Panc1 (cell line): Measurements from ENCODE around the gene RFXANK. TPM values are rescaled to one million over a fixed set of nuclear protein-coding genes. Genes with fewer than 3 reads are reported as not detected.

Experiments used
- ATAC-seq: fragments of 200-7000 bp; cut with Tn5 transposase; 2 replicates; pipeline ENCODE4 v1.9.1; 2020; ENCODE audit warnings: mild to moderate bottlenecking, moderate library complexity
- BruUV-seq: library from RNA; stranded (reverse); fragments of 400-500 nt; replicated peaks from 2 replicates; lab custom pipeline; 2021; lab: Mats Ljungman, UMichigan
- CTCF ChIA-PET: fragments of 300-600 bp; sonication (Branson Sonifier 250); formaldehyde crosslinking; loops from one replicate; lab custom pipeline; 2022; ENCODE audit warnings: antibody characterized with exemption; lab: Charles Lee
- POLR2A ChIA-PET: fragments of 300-600 bp; sonication (Branson Sonifier 250); formaldehyde crosslinking; loops from one replicate; lab custom pipeline; 2022; ENCODE audit warnings: antibody characterized with exemption; lab: Charles Lee
- DNase-seq: peaks from one replicate; pipeline ENCODE4 v3.0.0-alpha.2; 2010; ENCODE audit warnings: low read depth, low spot score
- H3K27ac ChIP-seq: 2 replicates; pipeline ENCODE4 v1.5.1; 2011; ENCODE audit warnings: mild to moderate bottlenecking, low read length, inconsistent platforms
- H3K27me3 ChIP-seq: fragments of 200-500 bp; sonication (Bioruptor generic); 2 replicates; pipeline ENCODE4 v1.6.0; 2014; ENCODE audit warnings: low read length, inconsistent platforms; ENCODE audit not compliant: control insufficient read depth, insufficient read depth
- H3K36me3 ChIP-seq: fragments of 200-500 bp; sonication (Bioruptor generic); 2 replicates; pipeline ENCODE4 v1.5.1; 2014; ENCODE audit warnings: inconsistent platforms, mild to moderate bottlenecking, low read length, moderate library complexity; ENCODE audit not compliant: control insufficient read depth, insufficient read depth
- H3K4me1 ChIP-seq: 2 replicates; pipeline ENCODE4 v1.5.1; 2011; ENCODE audit warnings: inconsistent platforms, mild to moderate bottlenecking, low read length, moderate library complexity; ENCODE audit not compliant: control insufficient read depth, insufficient read depth
- H3K4me3 ChIP-seq, 2 experiments: 2 replicates each; pipeline ENCODE4 v1.5.1; 2011 to 2012; ENCODE audit warnings: low read depth in 2 of 2, low read length in 2 of 2, mild to moderate bottlenecking in 2 of 2, inconsistent platforms in 1 of 2, moderate library complexity in 1 of 2
- H3K9me3 ChIP-seq: fragments of 200-500 bp; sonication (Bioruptor generic); 2 replicates; pipeline ENCODE4 v1.5.1; 2014; ENCODE audit warnings: low read depth, mild to moderate bottlenecking, inconsistent platforms, low read length, moderate library complexity; ENCODE audit not compliant: control insufficient read depth, insufficient read depth
- CTCF ChIP-seq: fragments of 450-650 bp; IDR thresholded peaks from 2 replicates; pipeline ENCODE4 v1.5.1; 2017; ENCODE audit warnings: mild to moderate bottlenecking
- POLR2AphosphoS5 ChIP-seq: IDR thresholded peaks from 2 replicates; pipeline ENCODE4 v1.6.1; 2012; ENCODE audit warnings: mild to moderate bottlenecking, low read depth, low read length, moderate library complexity
- REST ChIP-seq, 2 experiments: IDR thresholded peaks; 2 replicates each; pipeline ENCODE4 v1.6.1; 2011 to 2012; ENCODE audit warnings: low read depth in 2 of 2, control low read depth in 1 of 2, low read length in 1 of 2, mild to moderate bottlenecking in 1 of 2, moderate library complexity in 1 of 2; ENCODE audit not compliant: insufficient read depth in 1 of 2
- SIN3A ChIP-seq: IDR thresholded peaks from 2 replicates; pipeline ENCODE4 v1.6.1; 2012; ENCODE audit warnings: low read depth, mild to moderate bottlenecking, low read length, moderate library complexity, borderline replicate concordance; ENCODE audit not compliant: insufficient read depth
- TCF7L2 ChIP-seq: IDR thresholded peaks from 2 replicates; pipeline ENCODE4 v1.6.1; 2011; ENCODE audit warnings: mild to moderate bottlenecking, low read depth, low read length, inconsistent platforms
- in situ Hi-C: cut with HindIII; loops from 2 replicates; pipeline ENCODE4 v1.10.0; 2016; ENCODE audit warnings: low sequenced_read_pairs, low pct_unique_long_range_greater_than_20kb
- intact Hi-C: fragments of 100-400 bp; cut with micrococcal nuclease; formaldehyde crosslinking; loops from one replicate; pipeline ENCODE4 v1.10.0; 2022; ENCODE audit not compliant: unreplicated experiment
- total RNA-seq: library from RNA; stranded (reverse); gene quantifications from one replicate; pipeline ENCODE4 v1.2.1, GENCODE V29; 2021; ENCODE audit not compliant: unreplicated experiment

The RFXANK gene
- total RNA-seq, 1 experiment from 2014 or later, result 92.3 TPM

GRCh38 chr19:19170053-19170872 is 21.8 kb upstream of the RFXANK start, which contains the start of gene MEF2B:
Gene MEF2B, minus strand, starts transcription at chr19:19170263. Its CDS starts 19,528 bp downstream, at chr19:19150735.
- peak; percentile 65 for ATAC-seq
- intact Hi-C loops, result no loop called here
- Histone ChIP-seq H3K4me1 (no peaks in the 10 kb centered on the region), H3K27ac (no peak within 1 kb of the TSS), H3K9me3 (no peaks in the 10 kb centered on the region), H3K27me3 (no peaks in the 10 kb centered on the region), H3K36me3 (no peaks in the 10 kb centered on the region), H3K4me3 (no peak within 1 kb of the TSS)
- ChIA-PET CTCF (no interaction called here), POLR2A (no interaction called here)
- TF ChIP-seq TCF7L2, result no peak
- TF ChIP-seq REST (IDR thresholded peaks at IDR 0.05; ENCODE audit: insufficient read depth in 1 of 2, low read depth in 2 of 2, low read length in 1 of 2), result no peak
- no peak for TF ChIP-seq CTCF
- TF ChIP-seq POLR2AphosphoS5, result no peak
- TF ChIP-seq SIN3A, result no peak
- no peak for DNase-seq
- in situ Hi-C loops, result no loop called here
- BruUV-seq, result no TSS peak

- in situ Hi-C loops, result no loop called here
- H3K4me1 ChIP-seq, result no peaks in the 10 kb centered on the region
- H3K4me3 ChIP-seq, result no peak overlapping the region
- H3K9me3 ChIP-seq, result no peaks in the 10 kb centered on the region
- CTCF ChIA-PET, result interaction anchor here (0.6 kb wide), 1 partner anchor 13 kb away, joined by 3 read pairs; no protein-coding TSS in a partner anchor
- ATAC-seq (no peak), DNase-seq (no peak)
- no peaks in the 10 kb centered on the region for H3K27me3 ChIP-seq
- BruUV-seq, result no TSS peak
- TF ChIP-seq SIN3A, result no peak
- no peak for TF ChIP-seq POLR2AphosphoS5
- TF ChIP-seq TCF7L2, result no peak
- no peak for TF ChIP-seq REST (IDR thresholded peaks at IDR 0.05; ENCODE audit: insufficient read depth in 1 of 2, low read depth in 2 of 2, low read length in 1 of 2)
- TF ChIP-seq CTCF, result no peak
- H3K36me3 ChIP-seq, result no peaks in the 10 kb centered on the region
- H3K27ac ChIP-seq, result no peak overlapping the region
- POLR2A ChIA-PET, result no interaction called here
- intact Hi-C loops, result no loop called here
Measured at GRCh38 chr19:19170873-19171672, 21.0 kb upstream of the RFXANK start.
